Caco-2 (cell line): ENCODE results near the gene AGPAT1. TPM values are rescaled to one million over a fixed set of nuclear protein-coding genes. Genes with fewer than 3 reads are reported as not detected.
"Not testable (repeated sequence)": the region's sequence is repeated elsewhere in the genome, so short reads cannot be mapped to it uniquely, and the experiment has no call there.

Experiments
- BruUV-seq: library from RNA; stranded (reverse); fragments of 400-500 nt; replicated peaks from 2 replicates; lab custom pipeline; 2021; lab: Mats Ljungman, UMichigan
- CTCF ChIA-PET: fragments of 300-600 bp; sonication (Branson Sonifier 250); formaldehyde crosslinking; loops from one replicate; lab custom pipeline; 2022; ENCODE audit warnings: antibody characterized with exemption; lab: Charles Lee
- POLR2A ChIA-PET: fragments of 300-600 bp; sonication (Branson Sonifier 250); formaldehyde crosslinking; loops from one replicate; lab custom pipeline; 2022; ENCODE audit warnings: antibody characterized with exemption; lab: Charles Lee
- DNase-seq, 2 experiments: peaks; one replicate each; pipeline versions ENCODE4 v3.0.0 to v3.0.0-alpha.2; 2020 to 2022
- H3K27me3 ChIP-seq: replicated peaks from 2 replicates; pipeline ENCODE4 v1.6.0; 2011; ENCODE audit warnings: low read length; ENCODE audit not compliant: control insufficient read depth, insufficient read depth
- H3K36me3 ChIP-seq: 2 replicates; pipeline ENCODE4 v1.5.1; 2011; ENCODE audit warnings: low read length; ENCODE audit not compliant: control insufficient read depth, insufficient read depth
- H3K4me1 ChIP-seq: fragments of 250-450 bp; sonication (Bioruptor Pico); 2 replicates; pipeline ENCODE4 v1.5.1; 2020; ENCODE audit warnings: mild to moderate bottlenecking
- H3K4me3 ChIP-seq: 2 replicates; pipeline ENCODE4 v1.5.1; 2011; ENCODE audit warnings: low read depth, mild to moderate bottlenecking, control low read depth, low read length
- H3K9me3 ChIP-seq: fragments of 250-450 bp; sonication (Bioruptor Pico); 2 replicates; pipeline ENCODE4 v1.5.1; 2020; ENCODE audit warnings: mild to moderate bottlenecking, moderate library complexity
- H3K27ac Mint-ChIP-seq: one replicate; pipeline ENCODE4 v1.8.0; 2022; ENCODE audit warnings: mixed read lengths; ENCODE audit not compliant: unreplicated experiment
- H3K27me3 Mint-ChIP-seq: one replicate; pipeline ENCODE4 v1.8.0; 2022; ENCODE audit warnings: mixed read lengths; ENCODE audit not compliant: insufficient read depth, unreplicated experiment
- H3K36me3 Mint-ChIP-seq: one replicate; pipeline ENCODE4 v1.8.0; 2022; ENCODE audit warnings: mild to moderate bottlenecking, mixed read lengths; ENCODE audit not compliant: insufficient read depth, unreplicated experiment
- H3K4me1 Mint-ChIP-seq: one replicate; pipeline ENCODE4 v1.8.0; 2022; ENCODE audit warnings: low read depth, mixed read lengths; ENCODE audit not compliant: unreplicated experiment
- H3K4me3 Mint-ChIP-seq: one replicate; pipeline ENCODE4 v1.8.0; 2022; ENCODE audit warnings: mild to moderate bottlenecking, moderate library complexity, mixed read lengths; ENCODE audit not compliant: unreplicated experiment
- H3K9me3 Mint-ChIP-seq: one replicate; pipeline ENCODE4 v1.8.0; 2022; ENCODE audit warnings: mixed read lengths; ENCODE audit not compliant: unreplicated experiment
- intact Hi-C: fragments of 100-400 bp; cut with micrococcal nuclease; formaldehyde crosslinking; loops from one replicate; pipeline ENCODE4 v1.10.0; 2022; ENCODE audit not compliant: unreplicated experiment
- total RNA-seq: library from RNA; stranded (reverse); gene quantifications from 2 replicates; pipeline ENCODE4 v1.2.3, GENCODE V29; 2022
- TF ChIP-seq, protein P1 (sequence below), 2 experiments: fragments of 200-600 bp in 1 of 2; IDR thresholded peaks; 1 replicate in 1 of 2; 2 replicates in 1 of 2; pipeline versions ENCODE4 v1.5.1 to v1.8.0; 2011 to 2022; ENCODE audit warnings: antibody characterized with exemption in 1 of 2, control low read depth in 1 of 2, inconsistent platforms in 1 of 2, low read depth in 1 of 2, low read length in 1 of 2, mild to moderate bottlenecking in 1 of 2, moderate library complexity in 1 of 2; ENCODE audit not compliant: insufficient read depth in 1 of 2, severe bottlenecking in 1 of 2, unreplicated experiment in 1 of 2

Gene AGPAT1
- total RNA-seq, 1 experiment from 2014 or later: 60.4 TPM

DNA sequence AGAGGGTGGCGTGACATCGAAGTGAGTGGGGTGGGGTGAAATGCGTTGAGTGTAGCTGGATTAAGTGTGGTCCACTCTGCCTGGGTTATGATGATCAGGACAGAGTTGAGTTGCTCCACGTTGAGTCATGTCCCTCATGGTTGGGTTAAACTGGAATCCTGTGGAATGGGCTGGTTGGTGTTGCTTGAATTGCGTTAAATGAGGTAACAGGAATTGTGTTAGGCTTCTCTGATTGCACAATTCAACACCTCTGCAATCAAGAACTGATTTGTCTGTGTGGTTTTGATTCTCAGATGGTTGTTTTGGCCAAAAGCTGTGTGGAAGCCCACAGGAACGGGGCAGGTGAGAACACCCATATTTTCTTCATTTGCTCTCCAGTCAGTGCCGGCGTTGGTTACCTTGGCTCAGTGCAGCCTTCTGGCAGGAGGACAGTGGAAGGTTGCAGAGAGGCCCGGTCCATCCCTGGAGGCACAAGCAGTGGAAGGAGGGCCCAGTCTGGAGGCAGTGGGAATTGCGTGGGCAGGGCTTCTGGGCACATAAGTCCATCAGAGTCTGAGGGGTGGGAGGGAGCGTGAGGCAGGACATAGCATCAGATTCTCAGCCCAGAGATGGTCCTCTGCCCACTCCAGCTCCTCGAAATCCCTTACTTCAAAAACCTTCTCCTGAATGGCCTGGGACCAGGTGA is 36.3 kb upstream of the AGPAT1 start:
- Histone ChIP-seq H3K4me1 (no peaks in the 10 kb centered on the region), H3K36me3 (no peaks in the 10 kb centered on the region), H3K9me3 (no peaks in the 10 kb centered on the region), H3K4me3 (no peak overlapping the region), H3K27me3 (no peaks in the 10 kb centered on the region; the same call in 1 of the 2 replicates)
- H3K27ac Mint-ChIP-seq: no peak overlapping the region
- no peak for DNase-seq
- H3K4me1 Mint-ChIP-seq: peaks cover 10% of the 10 kb centered on the region
- POLR2A ChIA-PET: no interaction called here
- intact Hi-C loops: no loop called here
- CTCF ChIA-PET: no interaction called here
- no peaks in the 10 kb centered on the region for H3K9me3 Mint-ChIP-seq
- H3K27me3 Mint-ChIP-seq: no peaks in the 10 kb centered on the region
- H3K4me3 Mint-ChIP-seq: no peak overlapping the region
- no peaks in the 10 kb centered on the region for H3K36me3 Mint-ChIP-seq
- no TSS peak for BruUV-seq
- TF ChIP-seq, protein P1, sequence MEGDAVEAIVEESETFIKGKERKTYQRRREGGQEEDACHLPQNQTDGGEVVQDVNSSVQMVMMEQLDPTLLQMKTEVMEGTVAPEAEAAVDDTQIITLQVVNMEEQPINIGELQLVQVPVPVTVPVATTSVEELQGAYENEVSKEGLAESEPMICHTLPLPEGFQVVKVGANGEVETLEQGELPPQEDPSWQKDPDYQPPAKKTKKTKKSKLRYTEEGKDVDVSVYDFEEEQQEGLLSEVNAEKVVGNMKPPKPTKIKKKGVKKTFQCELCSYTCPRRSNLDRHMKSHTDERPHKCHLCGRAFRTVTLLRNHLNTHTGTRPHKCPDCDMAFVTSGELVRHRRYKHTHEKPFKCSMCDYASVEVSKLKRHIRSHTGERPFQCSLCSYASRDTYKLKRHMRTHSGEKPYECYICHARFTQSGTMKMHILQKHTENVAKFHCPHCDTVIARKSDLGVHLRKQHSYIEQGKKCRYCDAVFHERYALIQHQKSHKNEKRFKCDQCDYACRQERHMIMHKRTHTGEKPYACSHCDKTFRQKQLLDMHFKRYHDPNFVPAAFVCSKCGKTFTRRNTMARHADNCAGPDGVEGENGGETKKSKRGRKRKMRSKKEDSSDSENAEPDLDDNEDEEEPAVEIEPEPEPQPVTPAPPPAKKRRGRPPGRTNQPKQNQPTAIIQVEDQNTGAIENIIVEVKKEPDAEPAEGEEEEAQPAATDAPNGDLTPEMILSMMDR (IDR thresholded peaks at IDR 0.05; ENCODE audit: insufficient read depth in 1 of 2, low read depth in 1 of 2, low read length in 1 of 2, severe bottlenecking in 1 of 2, unreplicated experiment in 1 of 2): no peak

DNA sequence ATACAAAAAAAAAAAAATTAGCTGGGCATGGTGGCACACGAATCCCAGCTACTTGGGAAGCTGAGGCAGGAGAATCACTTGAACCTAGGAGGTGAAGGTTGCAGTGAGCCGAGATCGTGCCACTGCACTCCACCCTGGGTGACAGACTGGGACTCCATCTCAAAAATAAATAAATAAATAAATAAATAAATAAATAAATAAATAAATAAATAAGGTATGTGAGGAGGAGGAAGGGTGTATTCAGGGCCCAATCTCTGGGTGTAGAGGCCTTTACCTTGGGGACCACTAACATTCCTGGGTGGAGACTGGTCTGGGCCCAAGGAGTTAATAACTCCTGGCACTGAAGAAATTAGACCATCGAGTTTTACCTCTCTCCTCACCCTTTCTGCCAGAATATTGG is 35.5 kb upstream of the AGPAT1 start:
- H3K4me3 ChIP-seq, H3K9me3 ChIP-seq, CTCF ChIA-PET, H3K4me3 Mint-ChIP-seq, H3K27me3 Mint-ChIP-seq, H3K36me3 ChIP-seq, H3K36me3 Mint-ChIP-seq, DNase-seq, H3K27ac Mint-ChIP-seq, BruUV-seq, H3K4me1 Mint-ChIP-seq, POLR2A ChIA-PET, H3K27me3 ChIP-seq, intact Hi-C loops, H3K9me3 Mint-ChIP-seq, H3K4me1 ChIP-seq: not testable (repeated sequence)

DNA sequence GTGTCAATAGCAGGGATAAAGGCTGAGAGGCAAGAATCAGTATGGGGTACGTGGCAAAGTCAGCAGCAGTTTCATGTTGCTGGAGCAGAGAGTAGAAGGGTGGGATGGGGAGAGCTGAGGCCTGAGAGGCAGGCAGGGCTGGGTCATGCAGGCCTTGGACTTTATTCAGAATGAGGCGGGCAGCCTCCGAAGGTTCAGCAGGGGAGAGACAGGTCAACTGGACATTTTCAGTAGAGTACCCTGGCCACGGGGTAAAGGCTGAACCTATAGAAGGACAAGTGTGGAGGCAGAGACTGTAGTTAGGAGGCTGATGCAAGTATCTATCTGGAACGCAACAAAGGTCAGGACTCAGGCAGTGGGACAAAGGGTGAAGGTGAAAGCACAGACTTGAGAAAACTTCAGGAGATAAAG is 34.3 kb upstream of the AGPAT1 start:
- peaks cover 10% of the 10 kb centered on the region for H3K4me1 Mint-ChIP-seq
- intact Hi-C loops: no loop called here
- TF ChIP-seq, protein P1 (IDR thresholded peaks at IDR 0.05; ENCODE audit: insufficient read depth in 1 of 2, low read depth in 1 of 2, low read length in 1 of 2, severe bottlenecking in 1 of 2, unreplicated experiment in 1 of 2): no peak
- Histone ChIP-seq H3K4me3 (no peak overlapping the region), H3K9me3 (0 out of 2 replicates have a peak, but pooled peaks cover 3% of the 10 kb centered on the region), H3K4me1 (no peaks in the 10 kb centered on the region), H3K36me3 (no peaks in the 10 kb centered on the region), H3K27me3 (no peaks in the 10 kb centered on the region)
- no peak overlapping the region for H3K4me3 Mint-ChIP-seq
- no peaks in the 10 kb centered on the region for H3K9me3 Mint-ChIP-seq
- no peaks in the 10 kb centered on the region for H3K36me3 Mint-ChIP-seq
- no peaks in the 10 kb centered on the region for H3K27me3 Mint-ChIP-seq
- POLR2A ChIA-PET: no interaction called here
- DNase-seq: no peak
- no TSS peak for BruUV-seq
- CTCF ChIA-PET: no interaction called here
- H3K27ac Mint-ChIP-seq: peak overlapping the region; percentile 9
